PC-9 (cell line): ENCODE results near the gene EGLN2. TPM values are rescaled to one million over a fixed set of nuclear protein-coding genes. Genes with fewer than 3 reads are reported as not detected.

Source experiments
- BruUV-seq: library from RNA; stranded (reverse); fragments of 400-500 nt; replicated peaks from 2 replicates; lab custom pipeline; 2021; lab: Mats Ljungman, UMichigan
- CTCF ChIA-PET: fragments of 300-600 bp; sonication (Branson Sonifier 250); formaldehyde crosslinking; loops from one replicate; lab custom pipeline; 2022; ENCODE audit warnings: antibody characterized with exemption; lab: Charles Lee
- POLR2A ChIA-PET: fragments of 300-600 bp; sonication (Branson Sonifier 250); formaldehyde crosslinking; loops from one replicate; lab custom pipeline; 2022; ENCODE audit warnings: antibody characterized with exemption; ENCODE audit not compliant: unreplicated experiment; lab: Charles Lee
- DNase-seq, 2 experiments: peaks; one replicate each; pipeline versions ENCODE4 v3.0.0 to v3.0.0-alpha.2; 2015 to 2022; ENCODE audit warnings: mixed read lengths in 1 of 2
- H2AFZ ChIP-seq: fragments of 200-600 bp; sonication (generic); 2 replicates; pipeline ENCODE4 v1.8.1; 2017; ENCODE audit warnings: antibody characterized with exemption
- H3F3A ChIP-seq: fragments of 200-600 bp; sonication (generic); 2 replicates; pipeline ENCODE4 v1.8.1; 2017; ENCODE audit warnings: antibody characterized with exemption, mild to moderate bottlenecking, low read depth; ENCODE audit not compliant: insufficient read depth
- H3K27ac ChIP-seq: fragments of 200-600 bp; sonication (generic); 2 replicates; pipeline ENCODE4 v1.6.1; 2016; ENCODE audit warnings: mixed run types
- H3K27me3 ChIP-seq: fragments of 200-600 bp; sonication (generic); 2 replicates; pipeline ENCODE4 v1.6.1; 2016; ENCODE audit warnings: low read depth, mixed run types; ENCODE audit not compliant: insufficient read depth
- H3K36me3 ChIP-seq: fragments of 200-600 bp; sonication (generic); 2 replicates; pipeline ENCODE4 v1.6.1; 2016; ENCODE audit warnings: low read depth, mixed run types
- H3K4me1 ChIP-seq: fragments of 200-600 bp; sonication (generic); replicated peaks from 2 replicates; pipeline ENCODE4 v1.6.1; 2016; ENCODE audit warnings: mixed run types; ENCODE audit not compliant: insufficient read depth
- H3K4me2 ChIP-seq: fragments of 200-600 bp; sonication (generic); 2 replicates; pipeline ENCODE4 v1.6.1; 2017; ENCODE audit warnings: mixed run types
- H3K4me3 ChIP-seq: fragments of 200-600 bp; sonication (generic); 2 replicates; pipeline ENCODE4 v1.6.1; 2016; ENCODE audit warnings: mixed run types
- H3K79me2 ChIP-seq: fragments of 200-600 bp; sonication (generic); 2 replicates; pipeline ENCODE4 v1.6.1; 2017; ENCODE audit warnings: low read depth, mixed run types
- H3K9me2 ChIP-seq: fragments of 200-600 bp; sonication (generic); 2 replicates; pipeline ENCODE4 v1.8.1; 2017; ENCODE audit warnings: mild to moderate bottlenecking; ENCODE audit not compliant: insufficient read depth
- H3K9me3 ChIP-seq: fragments of 200-600 bp; sonication (generic); 2 replicates; pipeline ENCODE4 v1.8.1; 2016; ENCODE audit warnings: low read depth; ENCODE audit not compliant: insufficient read depth
- H4K20me1 ChIP-seq: fragments of 200-600 bp; sonication (generic); 2 replicates; pipeline ENCODE4 v1.8.1; 2017; ENCODE audit not compliant: insufficient read depth
- CTCF ChIP-seq: fragments of 200-600 bp; sonication (generic); conservative IDR thresholded peaks from 2 replicates; pipeline ENCODE4 v1.6.1; 2017; ENCODE audit warnings: mixed run types, antibody characterized with exemption, mild to moderate bottlenecking, moderate library complexity
- EZH2 ChIP-seq: fragments of 200-600 bp; sonication (generic); IDR thresholded peaks from 2 replicates; pipeline ENCODE4 v1.8.0; 2017; ENCODE audit warnings: antibody characterized with exemption, low read depth
- intact Hi-C: fragments of 100-400 bp; cut with micrococcal nuclease; formaldehyde crosslinking; loops from one replicate; pipeline ENCODE4 v1.10.0; 2022; ENCODE audit not compliant: unreplicated experiment
- total RNA-seq: library from RNA; stranded (reverse); gene quantifications from 2 replicates; pipeline ENCODE4 v1.2.3, GENCODE V29; 2021

EGLN2 gene
- total RNA-seq, 1 experiment from 2014 or later = 78.4 TPM

GRCh38 chr19:40778706-40779284 lies 20.2 kb upstream of the EGLN2 start:
- ChIA-PET CTCF (interaction anchor here (0.8 to 2.7 kb wide), 3 partner anchors 20 to 366 kb away, joined by 3 to 11 read pairs (median 3); partner anchors contain the start of gene EGLN2), POLR2A (interaction anchor here (0.7 to 2.6 kb wide), 8 partner anchors 20 to 485 kb away, joined by 4 to 22 read pairs (median 6); partner anchors contain the start of genes ACTMAP, AXL, BLVRB and COQ8B)
- Histone ChIP-seq H3K4me2 (peak overlapping the region; percentile 91), H4K20me1 (no peaks in the 10 kb centered on the region; the same call in 1 of the 2 replicates), H3K27ac (peak overlapping the region; percentile 95), H3K27me3 (no peaks in the 10 kb centered on the region), H3K9me2 (no peaks in the 10 kb centered on the region), H3K9me3 (no peaks in the 10 kb centered on the region), H3K4me1 (peaks cover 13% of the 10 kb centered on the region), H3K36me3 (no peaks in the 10 kb centered on the region), H2AFZ (peak overlapping the region; percentile 66; the same call in 1 of the 2 replicates), H3K79me2 (no peaks in the 10 kb centered on the region), H3K4me3 (peak overlapping the region; percentile 64), H3F3A (peaks cover 29% of the 10 kb centered on the region)
- TF ChIP-seq CTCF (no peak), EZH2 (no peak)
- intact Hi-C loops = loop anchor here (1.0 kb wide), 1 partner anchor 20 kb away; no protein-coding TSS in a partner anchor
- DNase-seq = peak in 1 of 2 experiments; percentile 50
- BruUV-seq = no TSS peak

- TF ChIP-seq EZH2 = no peak
- no peak for TF ChIP-seq CTCF
- Histone ChIP-seq H3K79me2 (no peaks in the 10 kb centered on the region), H3K27me3 (no peaks in the 10 kb centered on the region), H3K27ac (no peak overlapping the region), H3K36me3 (no peaks in the 10 kb centered on the region), H4K20me1 (no peaks in the 10 kb centered on the region; the same call in 1 of the 2 replicates), H3K4me3 (no peak overlapping the region), H2AFZ (no peak overlapping the region), H3K4me2 (no peak overlapping the region), H3K9me2 (no peaks in the 10 kb centered on the region), H3K4me1 (peaks cover 13% of the 10 kb centered on the region), H3K9me3 (no peaks in the 10 kb centered on the region), H3F3A (peaks cover 29% of the 10 kb centered on the region)
- BruUV-seq = no TSS peak
- DNase-seq = no peak
- ChIA-PET CTCF (no interaction called here), POLR2A (interaction anchor here (0.6 kb wide), 1 partner anchor 61 kb away, joined by 35 read pairs; no protein-coding TSS in a partner anchor)
- intact Hi-C loops = no loop called here
Measured at GRCh38 chr19:40780582-40780981, 18.4 kb upstream of the EGLN2 start.

GRCh38 chr19:40781140-40781539 lies 17.9 kb upstream of the EGLN2 start:
- H3K4me1 ChIP-seq = peaks cover 13% of the 10 kb centered on the region
- ChIA-PET POLR2A (no interaction called here), CTCF (no interaction called here)
- BruUV-seq = no TSS peak
- peaks cover 27% of the 10 kb centered on the region for H3F3A ChIP-seq
- no peaks in the 10 kb centered on the region for H3K36me3 ChIP-seq
- H3K4me2 ChIP-seq = no peak overlapping the region
- no peaks in the 10 kb centered on the region for H3K27me3 ChIP-seq
- H3K27ac ChIP-seq = no peak overlapping the region
- no peak overlapping the region for H3K4me3 ChIP-seq
- no peaks in the 10 kb centered on the region; the same call in 1 of the 2 replicates for H4K20me1 ChIP-seq
- intact Hi-C loops = no loop called here
- H3K9me3 ChIP-seq = no peaks in the 10 kb centered on the region
- no peaks in the 10 kb centered on the region for H3K79me2 ChIP-seq
- no peak overlapping the region for H2AFZ ChIP-seq
- TF ChIP-seq CTCF = no peak
- no peaks in the 10 kb centered on the region for H3K9me2 ChIP-seq
- no peak for DNase-seq
